Endodermal cell (in vitro differentiated cells): Measurements from ENCODE around the gene ARHGAP26. TPM values are rescaled to one million over a fixed set of nuclear protein-coding genes. Genes with fewer than 3 reads are reported as not detected.
A peak's percentile ranks its signal among the peaks of the same experiment; 100 is the strongest.

ENCODE experiments used
- DNase-seq: peaks from one replicate; pipeline ENCODE4 v3.0.0-alpha.2; 2017
- H3K27ac ChIP-seq: 2 replicates; pipeline ENCODE4 v1.5.1; 2013; ENCODE audit warnings: mild to moderate bottlenecking, low read depth, low read length, moderate library complexity
- H3K27me3 ChIP-seq: 2 replicates; pipeline ENCODE4 v1.6.1; 2013; ENCODE audit warnings: mild to moderate bottlenecking, low read length, moderate library complexity; ENCODE audit not compliant: insufficient read depth, control insufficient read depth, poor library complexity, severe bottlenecking
- H3K36me3 ChIP-seq: 2 replicates; pipeline ENCODE4 v1.7.0; 2013; ENCODE audit warnings: mild to moderate bottlenecking, low read length, moderate library complexity; ENCODE audit not compliant: control insufficient read depth, insufficient read depth
- H3K4me1 ChIP-seq: one replicate; pipeline ENCODE4 v1.7.0; 2013; ENCODE audit warnings: low read length; ENCODE audit not compliant: control insufficient read depth, insufficient read depth
- H3K4me3 ChIP-seq: 2 replicates; pipeline ENCODE4 v1.5.1; 2013; ENCODE audit warnings: mild to moderate bottlenecking, low read length, moderate library complexity
- H3K9ac ChIP-seq: 2 replicates; pipeline ENCODE4 v1.6.1; 2013; ENCODE audit warnings: mild to moderate bottlenecking, low read length, moderate library complexity; ENCODE audit not compliant: poor library complexity, severe bottlenecking; ENCODE audit errors: extremely low read depth
- H3K9me3 ChIP-seq: 2 replicates; pipeline ENCODE4 v1.6.1; 2013; ENCODE audit warnings: mild to moderate bottlenecking, low read length, moderate library complexity; ENCODE audit not compliant: control insufficient read depth
- H3K27ac Mint-ChIP-seq: 2 replicates; pipeline ENCODE4 v1.8.0; 2020; ENCODE audit warnings: mixed read lengths
- H3K27me3 Mint-ChIP-seq: 2 replicates; pipeline ENCODE4 v1.8.0; 2021; ENCODE audit warnings: mild to moderate bottlenecking, mixed read lengths; ENCODE audit not compliant: insufficient read depth
- H3K36me3 Mint-ChIP-seq: 2 replicates; pipeline ENCODE4 v1.8.0; 2020; ENCODE audit warnings: low read depth, mixed read lengths
- H3K4me1 Mint-ChIP-seq: 2 replicates; pipeline ENCODE4 v1.8.0; 2020; ENCODE audit warnings: mixed read lengths
- H3K4me3 Mint-ChIP-seq: 2 replicates; pipeline ENCODE4 v1.8.0; 2020; ENCODE audit warnings: mild to moderate bottlenecking, moderate library complexity, mixed read lengths
- H3K9me3 Mint-ChIP-seq: 2 replicates; pipeline ENCODE4 v1.8.0; 2020; ENCODE audit warnings: mild to moderate bottlenecking, mixed read lengths
- WGBS, 2 experiments: methylation state at CpG; one replicate each; pipeline versions ENCODE4 v1.1.5 to v1.1.7; 2013; ENCODE audit warnings: missing lambda C conversion rate in 2 of 2, mixed read lengths in 1 of 2; ENCODE audit not compliant: insufficient coverage in 1 of 2, insufficient read length in 1 of 2; 5-methylcytosine and 5-hydroxymethylcytosine counted together
- total RNA-seq, 2 donors: library from RNA; stranded (reverse); fragmentation: NEBNext Ultra II Directional in 1 of 2; extraction: Animal tissue kit (Norgen Biotek cat#: 25700) in 1 of 2; gene quantifications; 2 replicates in 1 of 2; 3 replicates in 1 of 2; pipeline ENCODE4 v1.2.1, GENCODE V29; 2021
- TF ChIP-seq, protein P1 (sequence below): fragments of 200-600 bp; sonication (generic); conservative IDR thresholded peaks from 2 replicates; pipeline ENCODE4 v1.5.0; 2021; ENCODE audit warnings: antibody characterized with exemption, mild to moderate bottlenecking

ARHGAP26 gene
- total RNA-seq, 2 donors from 2014 or later: 49.2 to 60.5 TPM

DNA sequence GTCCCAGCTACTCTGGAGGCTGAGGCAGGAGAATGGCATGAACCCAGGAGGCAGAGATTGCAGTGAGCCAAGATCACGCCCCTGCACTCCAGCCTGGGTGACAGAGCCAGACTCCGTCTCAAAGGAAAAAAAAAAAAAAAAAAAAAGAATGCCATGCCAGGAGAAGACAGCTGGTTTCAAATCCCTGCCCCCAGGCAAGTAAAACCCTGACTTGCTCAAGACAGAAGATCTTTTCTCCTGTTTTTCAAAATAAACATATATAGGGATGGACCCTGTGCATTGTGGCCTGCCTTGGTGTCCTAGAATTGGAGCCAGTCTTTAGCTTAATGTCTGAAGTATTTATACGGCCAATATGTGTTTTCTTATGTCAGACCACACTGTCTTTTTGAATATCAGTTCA, 456.2 kb downstream of the ARHGAP26 start:
- DNase-seq: no peak
- Mint-ChIP-seq H3K36me3 (peaks cover 13% of the 10 kb centered on the region), H3K9me3 (no peaks in the 10 kb centered on the region), H3K4me3 (no peak overlapping the region), H3K4me1 (peaks cover 22% of the 10 kb centered on the region), H3K27ac (no peak overlapping the region), H3K27me3 (no peaks in the 10 kb centered on the region)
- TF ChIP-seq, protein P1, sequence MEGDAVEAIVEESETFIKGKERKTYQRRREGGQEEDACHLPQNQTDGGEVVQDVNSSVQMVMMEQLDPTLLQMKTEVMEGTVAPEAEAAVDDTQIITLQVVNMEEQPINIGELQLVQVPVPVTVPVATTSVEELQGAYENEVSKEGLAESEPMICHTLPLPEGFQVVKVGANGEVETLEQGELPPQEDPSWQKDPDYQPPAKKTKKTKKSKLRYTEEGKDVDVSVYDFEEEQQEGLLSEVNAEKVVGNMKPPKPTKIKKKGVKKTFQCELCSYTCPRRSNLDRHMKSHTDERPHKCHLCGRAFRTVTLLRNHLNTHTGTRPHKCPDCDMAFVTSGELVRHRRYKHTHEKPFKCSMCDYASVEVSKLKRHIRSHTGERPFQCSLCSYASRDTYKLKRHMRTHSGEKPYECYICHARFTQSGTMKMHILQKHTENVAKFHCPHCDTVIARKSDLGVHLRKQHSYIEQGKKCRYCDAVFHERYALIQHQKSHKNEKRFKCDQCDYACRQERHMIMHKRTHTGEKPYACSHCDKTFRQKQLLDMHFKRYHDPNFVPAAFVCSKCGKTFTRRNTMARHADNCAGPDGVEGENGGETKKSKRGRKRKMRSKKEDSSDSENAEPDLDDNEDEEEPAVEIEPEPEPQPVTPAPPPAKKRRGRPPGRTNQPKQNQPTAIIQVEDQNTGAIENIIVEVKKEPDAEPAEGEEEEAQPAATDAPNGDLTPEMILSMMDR: no peak
- Histone ChIP-seq H3K4me3 (no peak overlapping the region), H3K4me1 (peaks cover 10% of the 10 kb centered on the region), H3K27me3 (no peaks in the 10 kb centered on the region), H3K9me3 (no peaks in the 10 kb centered on the region), H3K36me3 (no peaks in the 10 kb centered on the region), H3K9ac (no peak overlapping the region), H3K27ac (no peak overlapping the region)
- 83 to 94% methylated on average over 2 to 3 of the region's 3 CpGs for WGBS, 2 experiments

- H3K27ac ChIP-seq: no peak overlapping the region
- no peaks in the 10 kb centered on the region for H3K27me3 ChIP-seq
- Mint-ChIP-seq H3K27ac (no peak overlapping the region), H3K4me3 (no peak overlapping the region), H3K36me3 (peaks cover 13% of the 10 kb centered on the region), H3K9me3 (no peaks in the 10 kb centered on the region), H3K4me1 (peaks cover 22% of the 10 kb centered on the region), H3K27me3 (no peaks in the 10 kb centered on the region)
- no peak overlapping the region for H3K9ac ChIP-seq
- H3K4me1 ChIP-seq: peaks cover 10% of the 10 kb centered on the region
- DNase-seq: peak; percentile 41
- no peaks in the 10 kb centered on the region for H3K36me3 ChIP-seq
- TF ChIP-seq, protein P1: no peak
- no peak overlapping the region for H3K4me3 ChIP-seq
- 91 to 97% methylated on average over 2 to 3 of the region's 3 CpGs for WGBS, 2 experiments
- no peaks in the 10 kb centered on the region for H3K9me3 ChIP-seq
Observed at GRCh38 chr5:143226872-143227271, 456.7 kb downstream of the ARHGAP26 start.

GRCh38 chr5:143227301-143227700, 457.1 kb downstream of the ARHGAP26 start:
- no peaks in the 10 kb centered on the region for H3K9me3 Mint-ChIP-seq
- Histone ChIP-seq H3K27me3 (no peaks in the 10 kb centered on the region), H3K4me3 (no peak overlapping the region), H3K4me1 (peaks cover 9% of the 10 kb centered on the region), H3K9ac (no peak overlapping the region), H3K36me3 (no peaks in the 10 kb centered on the region), H3K27ac (no peak overlapping the region), H3K9me3 (no peaks in the 10 kb centered on the region)
- H3K36me3 Mint-ChIP-seq: peaks cover 13% of the 10 kb centered on the region
- peaks cover 20% of the 10 kb centered on the region for H3K4me1 Mint-ChIP-seq
- no peak for DNase-seq
- 92 to 97% methylated on average over 6 of the region's 6 CpGs for WGBS, 2 experiments
- no peak overlapping the region for H3K27ac Mint-ChIP-seq
- TF ChIP-seq, protein P1: no peak
- H3K4me3 Mint-ChIP-seq: no peak overlapping the region
- H3K27me3 Mint-ChIP-seq: no peaks in the 10 kb centered on the region
